HepG2 (cell line): ENCODE results near the gene CST11. TPM values are rescaled to one million over a fixed set of nuclear protein-coding genes. Genes with fewer than 3 reads are reported as not detected.
"Not testable (repeated sequence)": the region's sequence is repeated elsewhere in the genome, so short reads cannot be mapped to it uniquely, and the experiment has no call there.

Experiments
- ATAC-seq: fragments of 200-7000 bp; cut with Tn5 transposase; 3 replicates; pipeline ENCODE4 v1.9.1; 2020; ENCODE audit warnings: mild to moderate bottlenecking, moderate library complexity
- BruUV-seq: library from RNA; stranded (reverse); fragments of 400-500 nt; replicated peaks from 2 replicates; lab custom pipeline; 2021; lab: Mats Ljungman, UMichigan
- CTCF ChIA-PET: fragments of 300-600 bp; formaldehyde crosslinking; extraction: SDS; loops from one replicate; lab custom pipeline; 2021; ENCODE audit warnings: low total read pairs, inconsistent platforms, low intra/inter-chr PET ratio; lab: Yijun Ruan, JAX
- POLR2A ChIA-PET: fragments of 350-600 bp; sonication (Branson Sonifier 250); formaldehyde crosslinking; loops from one replicate; lab custom pipeline; 2020; ENCODE audit warnings: antibody characterized with exemption, inconsistent platforms; lab: Yijun Ruan, JAX
- DNase-seq: peaks from one replicate; pipeline ENCODE4 v3.0.0-alpha.2; 2015; ENCODE audit warnings: low spot score
- FAIRE-seq: peaks from 3 replicates; lab custom pipeline; 2011; peaks lifted over from hg19 to GRCh38; lab: Jason Lieb, UNC
- H2AFZ ChIP-seq: one replicate; pipeline ENCODE4 v1.6.1; 2011; ENCODE audit warnings: low read length, inconsistent platforms
- H3K27ac ChIP-seq: fragments of 300-600 bp; 3 replicates; pipeline ENCODE4 v1.8.0; 2011; ENCODE audit warnings: mixed run types, mild to moderate bottlenecking, mixed read lengths, low read length, inconsistent platforms; ENCODE audit not compliant: insufficient read depth; ENCODE audit errors: extremely low read length
- H3K27me3 ChIP-seq, 2 experiments: fragments of 200-600 bp in 1 of 2; 2 replicates in 1 of 2; 3 replicates in 1 of 2; pipeline versions ENCODE4 v1.6.0 to v1.8.0; 2011; ENCODE audit warnings: low read length in 2 of 2, mild to moderate bottlenecking in 2 of 2, moderate library complexity in 2 of 2, inconsistent platforms in 1 of 2; ENCODE audit not compliant: insufficient read depth in 2 of 2, control insufficient read depth in 1 of 2
- H3K36me3 ChIP-seq, 2 experiments: fragments of 200-600 bp in 1 of 2; replicated peaks in 1 of 2; 2 replicates in 1 of 2; 3 replicates in 1 of 2; pipeline versions ENCODE4 v1.5.1 to v1.8.0; 2011; ENCODE audit warnings: low read length in 2 of 2, inconsistent platforms in 1 of 2; ENCODE audit not compliant: insufficient read depth in 2 of 2, control insufficient read depth in 1 of 2
- H3K4me1 ChIP-seq: 2 replicates; pipeline ENCODE4 v1.5.1; 2012; ENCODE audit warnings: low read length, inconsistent platforms; ENCODE audit not compliant: insufficient read depth
- H3K4me2 ChIP-seq: 2 replicates; pipeline ENCODE4 v1.6.0; 2011; ENCODE audit warnings: low read depth, low read length, inconsistent platforms
- H3K4me3 ChIP-seq, 3 experiments: fragments of 200-600 bp in 1 of 3; sonication (generic), shearing (Covaris generic) in 1 of 3; replicated peaks in 1 of 3; 2 replicates each; pipeline ENCODE4 v1.5.1; 2011 to 2016; ENCODE audit warnings: low read length in 3 of 3, inconsistent platforms in 2 of 3, low read depth in 2 of 3, mild to moderate bottlenecking in 2 of 3, control low read depth in 1 of 3, mixed read lengths in 1 of 3; ENCODE audit not compliant: insufficient read depth in 1 of 3
- H3K79me2 ChIP-seq: one replicate; pipeline ENCODE4 v1.6.1; 2011; ENCODE audit warnings: low read length, inconsistent platforms; ENCODE audit not compliant: insufficient read depth
- H3K9ac ChIP-seq: 2 replicates; pipeline ENCODE4 v1.6.0; 2011; ENCODE audit warnings: mild to moderate bottlenecking, low read depth, low read length, inconsistent platforms; ENCODE audit not compliant: insufficient read depth
- H3K9me3 ChIP-seq: 2 replicates; pipeline ENCODE4 v1.5.1; 2012; ENCODE audit warnings: mild to moderate bottlenecking, low read length
- H4K20me1 ChIP-seq: 2 replicates; pipeline ENCODE4 v1.6.0; 2011; ENCODE audit warnings: inconsistent platforms, mild to moderate bottlenecking, low read length, moderate library complexity; ENCODE audit not compliant: insufficient read depth
- CBFB ChIP-seq: sonication (generic); formaldehyde crosslinking; IDR thresholded peaks from 2 replicates; pipeline ENCODE4 v1.4.0; 2020; ENCODE audit warnings: missing genetic modification reagents
- PHB2 ChIP-seq: fragments of 450-650 bp; IDR thresholded peaks from 2 replicates; pipeline ENCODE4 v1.6.1; 2018; ENCODE audit not compliant: partially characterized antibody
- ZMYM3 ChIP-seq: sonication (generic); formaldehyde crosslinking; IDR thresholded peaks from 2 replicates; pipeline ENCODE4 v1.5.1; 2020; ENCODE audit warnings: mild to moderate bottlenecking, missing genetic modification reagents
- ZNF160 ChIP-seq: sonication (generic); formaldehyde crosslinking; IDR thresholded peaks from 2 replicates; pipeline ENCODE4 v1.8.0; 2022; ENCODE audit warnings: mild to moderate bottlenecking, inconsistent platforms, missing genetic modification reagents
- ZNF761 ChIP-seq: sonication (generic); formaldehyde crosslinking; conservative IDR thresholded peaks from 2 replicates; pipeline ENCODE4 v1.4.0; 2020; ENCODE audit warnings: mild to moderate bottlenecking, missing genetic modification reagents
- ZSCAN29 ChIP-seq: sonication (generic); formaldehyde crosslinking; conservative IDR thresholded peaks from 2 replicates; pipeline ENCODE4 v1.4.0; 2020; ENCODE audit warnings: mild to moderate bottlenecking, missing genetic modification reagents
- WGBS: methylation state at CpG from one replicate; pipeline ENCODE4 v1.1.6; 2017; ENCODE audit warnings: low lambda C conversion rate; 5-methylcytosine and 5-hydroxymethylcytosine counted together
- in situ Hi-C: cut with HindIII; loops from 2 replicates; pipeline ENCODE4 v1.10.0; 2017; ENCODE audit warnings: low pct_unique_long_range_greater_than_20kb; ENCODE audit not compliant: extremely low pct_ligation_motif_present
- intact Hi-C: fragments of 100-400 bp; cut with micrococcal nuclease; formaldehyde crosslinking; loops from one replicate; pipeline ENCODE4 v1.10.0; 2022; ENCODE audit not compliant: unreplicated experiment
- polyA plus RNA-seq, 8 experiments: library from polyadenylated mRNA; depleted of rRNA in 3 of 8; stranded (reverse) in 7 of 8; unstranded in 1 of 8; fragments of >200 nt; fragmentation: Illumina TruSeq in 4 of 8; extraction: Trizol in 4 of 8; gene quantifications; 2 replicates each; pipeline versions ENCODE4 v1.2.1 to v1.2.3, GENCODE V29; 2011 to 2016; ENCODE audit warnings: low read depth in 4 of 8, missing spikeins in 1 of 8, mixed read lengths in 1 of 8; ENCODE audit not compliant: insufficient read depth in 1 of 8
- total RNA-seq, 5 experiments: library from RNA; depleted of rRNA; stranded (reverse); fragments of >200 nt; fragmentation: Illumina TruSeq; extraction: Trizol; gene quantifications; 2 replicates each; pipeline ENCODE4 v1.2.3, GENCODE V29; 2016; ENCODE audit warnings: low read depth in 1 of 5
- TF ChIP-seq, protein P1 (sequence below): sonication (generic); formaldehyde crosslinking; IDR thresholded peaks from 2 replicates; pipeline ENCODE4 v1.5.0; 2020; ENCODE audit warnings: mild to moderate bottlenecking, missing genetic modification reagents

Gene CST11
- total and polyA plus RNA-seq, 2 of the 13 experiments (the other 11 are each of a cell fraction or from before 2014, with no cell fraction given), result not detected

- H3K79me2 ChIP-seq, intact Hi-C loops, ATAC-seq, H3K4me1 ChIP-seq, FAIRE-seq, H3K27me3 ChIP-seq, H2AFZ ChIP-seq, CTCF ChIA-PET, POLR2A ChIA-PET, H4K20me1 ChIP-seq, H3K27ac ChIP-seq, in situ Hi-C loops, H3K9ac ChIP-seq, BruUV-seq, H3K4me2 ChIP-seq, H3K4me3 ChIP-seq, H3K36me3 ChIP-seq, DNase-seq: not testable (repeated sequence)
- TF ChIP-seq ZNF761 (CRISPR knock-in tag), result peak; percentile 100
- 10% methylated on average over 3 of the region's 3 CpGs for WGBS
- peaks cover 16% of the 10 kb centered on the region for H3K9me3 ChIP-seq
Observed at GRCh38 chr20:23466961-23467360, 14.3 kb upstream of the CST11 start.

GRCh38 chr20:23461180-23461579, 8.5 kb upstream of the CST11 start:
- no TSS peak for BruUV-seq
- ATAC-seq (no peak), DNase-seq (no peak), FAIRE-seq (no peak)
- H3K36me3 ChIP-seq, result no peaks in the 10 kb centered on the region
- H4K20me1 ChIP-seq, result no peaks in the 10 kb centered on the region
- in situ Hi-C loops, result no loop called here
- WGBS, result 0% methylated on average over 1 of the region's 1 CpG
- CTCF ChIA-PET, result no interaction called here
- intact Hi-C loops, result no loop called here
- no peak overlapping the region for H3K9ac ChIP-seq
- TF ChIP-seq, protein P1, sequence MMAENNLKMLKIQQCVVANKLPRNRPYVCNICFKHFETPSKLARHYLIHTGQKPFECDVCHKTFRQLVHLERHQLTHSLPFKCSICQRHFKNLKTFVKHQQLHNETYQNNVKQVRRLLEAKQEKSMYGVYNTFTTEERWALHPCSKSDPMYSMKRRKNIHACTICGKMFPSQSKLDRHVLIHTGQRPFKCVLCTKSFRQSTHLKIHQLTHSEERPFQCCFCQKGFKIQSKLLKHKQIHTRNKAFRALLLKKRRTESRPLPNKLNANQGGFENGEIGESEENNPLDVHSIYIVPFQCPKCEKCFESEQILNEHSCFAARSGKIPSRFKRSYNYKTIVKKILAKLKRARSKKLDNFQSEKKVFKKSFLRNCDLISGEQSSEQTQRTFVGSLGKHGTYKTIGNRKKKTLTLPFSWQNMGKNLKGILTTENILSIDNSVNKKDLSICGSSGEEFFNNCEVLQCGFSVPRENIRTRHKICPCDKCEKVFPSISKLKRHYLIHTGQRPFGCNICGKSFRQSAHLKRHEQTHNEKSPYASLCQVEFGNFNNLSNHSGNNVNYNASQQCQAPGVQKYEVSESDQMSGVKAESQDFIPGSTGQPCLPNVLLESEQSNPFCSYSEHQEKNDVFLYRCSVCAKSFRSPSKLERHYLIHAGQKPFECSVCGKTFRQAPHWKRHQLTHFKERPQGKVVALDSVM (CRISPR knock-in tag), result no peak
- TF ChIP-seq CBFB (CRISPR knock-in tag) (no peak), ZMYM3 (CRISPR knock-in tag) (no peak), ZSCAN29 (no peak), ZNF160 (no peak), PHB2 (no peak)
- no peak overlapping the region for H3K4me2 ChIP-seq
- H3K27me3 ChIP-seq, result peaks cover 6 to 18% of the 10 kb centered on the region in 2 experiments; a peak in 2 of 5 replicates
- H3K4me3 ChIP-seq, result no peak overlapping the region
- no peaks in the 10 kb centered on the region for H3K9me3 ChIP-seq
- H2AFZ ChIP-seq, result no peak overlapping the region
- no peaks in the 10 kb centered on the region for H3K4me1 ChIP-seq
- no peaks in the 10 kb centered on the region for H3K79me2 ChIP-seq
- POLR2A ChIA-PET, result no interaction called here
- no peak overlapping the region for H3K27ac ChIP-seq
